Measurements from ENCODE around the gene SPECC1L. TPM values are rescaled to one million over a fixed set of nuclear protein-coding genes. Genes with fewer than 3 reads are reported as not detected.

Gene SPECC1L
- total and polyA plus RNA-seq, 9 donors = 19.3 to 94.4 (median 66.3) TPM

DNA sequence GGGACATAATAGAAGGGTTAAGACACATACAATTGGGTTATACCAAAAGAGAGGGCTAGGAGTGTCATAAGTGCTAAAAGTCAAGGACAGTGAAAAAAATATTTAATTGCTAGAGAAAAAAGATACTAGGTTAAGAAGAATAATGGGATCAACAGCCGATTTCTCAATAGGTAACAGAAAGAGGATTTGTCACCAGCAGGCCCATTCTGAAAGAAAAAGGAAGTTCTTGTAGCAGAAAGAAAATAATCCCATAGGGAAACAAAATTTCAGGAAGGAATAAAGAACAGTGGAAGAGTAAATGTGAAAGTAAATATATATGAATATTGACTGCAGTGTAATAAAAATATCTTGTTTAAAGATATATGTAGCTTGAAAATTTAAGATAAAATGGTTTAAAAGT is 113.5 kb downstream of the SPECC1L start:
- Histone ChIP-seq H3K4me1 (ENCODE audit: insufficient read depth) (no peaks in the 10 kb centered on the region), H3K27ac (no peak overlapping the region), H3K4me3 (no peak overlapping the region), H3K9me3 (no peaks in the 10 kb centered on the region), H3K36me3 (no peaks in the 10 kb centered on the region), H3K27me3 (no peaks in the 10 kb centered on the region)
- TF ChIP-seq EP300 (IDR thresholded peaks at IDR 0.05) (no peak), POLR2A (IDR thresholded peaks at IDR 0.05) (no peak)
- TF ChIP-seq, protein P1, sequence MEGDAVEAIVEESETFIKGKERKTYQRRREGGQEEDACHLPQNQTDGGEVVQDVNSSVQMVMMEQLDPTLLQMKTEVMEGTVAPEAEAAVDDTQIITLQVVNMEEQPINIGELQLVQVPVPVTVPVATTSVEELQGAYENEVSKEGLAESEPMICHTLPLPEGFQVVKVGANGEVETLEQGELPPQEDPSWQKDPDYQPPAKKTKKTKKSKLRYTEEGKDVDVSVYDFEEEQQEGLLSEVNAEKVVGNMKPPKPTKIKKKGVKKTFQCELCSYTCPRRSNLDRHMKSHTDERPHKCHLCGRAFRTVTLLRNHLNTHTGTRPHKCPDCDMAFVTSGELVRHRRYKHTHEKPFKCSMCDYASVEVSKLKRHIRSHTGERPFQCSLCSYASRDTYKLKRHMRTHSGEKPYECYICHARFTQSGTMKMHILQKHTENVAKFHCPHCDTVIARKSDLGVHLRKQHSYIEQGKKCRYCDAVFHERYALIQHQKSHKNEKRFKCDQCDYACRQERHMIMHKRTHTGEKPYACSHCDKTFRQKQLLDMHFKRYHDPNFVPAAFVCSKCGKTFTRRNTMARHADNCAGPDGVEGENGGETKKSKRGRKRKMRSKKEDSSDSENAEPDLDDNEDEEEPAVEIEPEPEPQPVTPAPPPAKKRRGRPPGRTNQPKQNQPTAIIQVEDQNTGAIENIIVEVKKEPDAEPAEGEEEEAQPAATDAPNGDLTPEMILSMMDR (IDR thresholded peaks at IDR 0.05) = no peak
- 91 to 95% (median 92%) methylated on average over 1 of the region's 1 CpG for WGBS, 3 donors
- no peak for DNase-seq
- intact Hi-C loops (cut with DNase I) = no loop called here

DNA sequence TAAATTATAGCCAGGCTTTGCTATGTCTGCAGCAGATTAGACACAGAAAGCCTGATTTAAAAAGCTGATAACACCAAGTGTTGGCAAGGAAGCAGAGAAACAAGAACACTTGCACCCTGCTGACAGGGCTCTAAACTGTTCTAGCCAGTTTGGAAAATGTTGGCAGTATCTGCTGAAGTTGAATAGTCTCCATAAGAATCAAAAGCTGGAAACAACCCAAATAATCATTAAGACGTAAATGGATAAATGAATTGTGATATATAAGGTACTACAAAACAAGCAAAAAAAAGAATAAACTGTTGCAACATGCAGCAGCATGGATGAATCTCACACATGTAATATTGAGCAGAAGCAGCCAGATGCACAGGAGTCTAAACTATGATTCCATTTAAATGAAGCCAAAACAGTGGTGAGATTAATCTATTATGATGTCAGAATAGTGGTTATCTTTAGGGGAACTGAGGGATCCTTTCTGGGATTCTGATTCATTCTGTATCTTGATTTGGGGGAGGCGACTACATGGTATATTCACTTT is 116.4 kb downstream of the SPECC1L start:
- H3K36me3 ChIP-seq = no peaks in the 10 kb centered on the region
- H3K4me3 ChIP-seq = no peak overlapping the region
- WGBS, 3 donors = 51 to 64% (median 54%) methylated on average over 2 of the region's 2 CpGs
- H3K9me3 ChIP-seq = no peaks in the 10 kb centered on the region
- DNase-seq = no peak
- peaks cover 4% of the 10 kb centered on the region for H3K4me1 ChIP-seq (ENCODE audit: insufficient read depth)
- H3K27ac ChIP-seq = no peak overlapping the region
- intact Hi-C loops (cut with DNase I) = no loop called here
- no peaks in the 10 kb centered on the region for H3K27me3 ChIP-seq
- TF ChIP-seq, protein P1 (IDR thresholded peaks at IDR 0.05) = no peak
- TF ChIP-seq POLR2A (IDR thresholded peaks at IDR 0.05) (no peak), EP300 (IDR thresholded peaks at IDR 0.05) (no peak)

DNA sequence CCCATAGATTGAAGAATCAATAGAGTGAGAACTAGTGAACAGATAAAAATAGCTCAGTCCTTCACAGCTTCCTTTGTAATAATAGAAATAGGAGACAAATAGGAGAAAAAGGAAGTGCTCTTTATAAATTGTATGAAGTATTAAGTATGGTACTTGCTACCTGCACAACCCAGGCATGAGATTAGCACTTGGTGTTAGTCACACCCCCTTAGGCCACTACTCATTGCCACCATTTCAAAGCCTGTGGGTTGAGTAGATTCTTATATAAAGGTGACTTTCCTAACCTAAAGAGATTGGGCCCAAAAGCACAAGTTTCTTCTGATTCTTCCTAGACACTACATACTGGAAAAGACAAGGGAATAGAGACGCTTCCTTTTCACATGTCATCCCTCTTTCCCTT is 119.0 kb downstream of the SPECC1L start:
- H3K4me3 ChIP-seq = no peak overlapping the region
- intact Hi-C loops (cut with DNase I) = no loop called here
- 94 to 98% (median 97%) methylated on average over 1 of the region's 1 CpG for WGBS, 3 donors
- TF ChIP-seq POLR2A (IDR thresholded peaks at IDR 0.05) (no peak), EP300 (IDR thresholded peaks at IDR 0.05) (no peak)
- TF ChIP-seq, protein P1 (IDR thresholded peaks at IDR 0.05) = no peak
- H3K9me3 ChIP-seq = no peaks in the 10 kb centered on the region
- H3K36me3 ChIP-seq = no peaks in the 10 kb centered on the region
- DNase-seq = no peak
- H3K4me1 ChIP-seq (ENCODE audit: insufficient read depth) = peaks cover 4% of the 10 kb centered on the region
- no peak overlapping the region for H3K27ac ChIP-seq
- no peaks in the 10 kb centered on the region for H3K27me3 ChIP-seq

DNA sequence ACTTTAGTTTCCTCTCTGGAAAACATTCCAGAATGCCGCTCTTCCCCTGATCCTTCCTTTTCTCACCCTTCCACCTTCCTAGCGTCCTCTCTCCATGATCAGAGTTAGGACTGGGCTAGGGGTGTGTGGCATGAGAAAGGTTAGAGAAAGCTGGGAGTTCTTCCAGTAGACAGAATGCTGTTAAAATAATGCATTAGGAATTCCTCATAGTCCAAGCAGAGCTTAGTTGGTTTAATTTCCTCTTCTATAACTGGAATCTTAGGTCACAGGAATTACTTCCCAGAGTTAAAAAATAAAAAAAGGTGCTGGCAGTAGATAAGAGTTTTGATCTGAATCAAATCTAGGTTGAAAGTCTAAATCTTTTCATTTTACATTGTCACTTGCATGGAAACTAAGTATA is 119.5 kb downstream of the SPECC1L start:
- intact Hi-C loops (cut with DNase I) = no loop called here
- Histone ChIP-seq H3K27me3 (no peaks in the 10 kb centered on the region), H3K4me1 (ENCODE audit: insufficient read depth) (peaks cover 4% of the 10 kb centered on the region), H3K27ac (no peak overlapping the region), H3K4me3 (no peak overlapping the region), H3K36me3 (no peaks in the 10 kb centered on the region), H3K9me3 (no peaks in the 10 kb centered on the region)
- no peak for DNase-seq
- 71 to 86% (median 74%) methylated on average over 2 of the region's 2 CpGs for WGBS, 3 donors
- TF ChIP-seq, protein P1 (IDR thresholded peaks at IDR 0.05) = no peak
- no peak for TF ChIP-seq POLR2A (IDR thresholded peaks at IDR 0.05)
- TF ChIP-seq EP300 (IDR thresholded peaks at IDR 0.05) = no peak
